HCT116 (cell line): ENCODE data around the gene ZC3H7A. TPM values are rescaled to one million over a fixed set of nuclear protein-coding genes. Genes with fewer than 3 reads are reported as not detected.

Experiments used
- ATAC-seq: fragments of 200-7000 bp; cut with Tn5 transposase; 2 replicates; pipeline ENCODE4 v1.9.1; 2020; ENCODE audit warnings: mild to moderate bottlenecking, moderate library complexity
- BruUV-seq: library from RNA; stranded (reverse); fragments of 400-500 nt; replicated peaks from 2 replicates; lab custom pipeline; 2021; lab: Mats Ljungman, UMichigan
- CTCF ChIA-PET: fragments of 300-600 bp; sonication (Branson Sonifier 250); formaldehyde crosslinking; loops from one replicate; lab custom pipeline; 2021; ENCODE audit warnings: antibody characterized with exemption; lab: Charles Lee
- POLR2A ChIA-PET: fragments of 300-600, 350-600 bp; sonication (Branson Sonifier 250); formaldehyde crosslinking; loops from one replicate; lab custom pipeline; 2021; ENCODE audit warnings: antibody characterized with exemption; lab: Charles Lee
- RAD21 ChIA-PET, 2 experiments: fragments of 300-600 bp; sonication (Branson Sonifier 250); formaldehyde crosslinking; loops; one replicate each; lab custom pipeline; 2023; ENCODE audit warnings: low total read pairs in 2 of 2; ENCODE audit not compliant: uncharacterized antibody in 2 of 2, unreplicated experiment in 2 of 2, low non-redundant PET in 1 of 2; lab: Charles Lee
- DNase-seq: peaks from one replicate; pipeline ENCODE4 v3.0.0-alpha.2; 2010; ENCODE audit warnings: low read depth, low spot score
- H2AFZ ChIP-seq: fragments of 200-600 bp; shearing (Covaris generic), sonication (generic); 2 replicates; pipeline ENCODE4 v1.6.1; 2017; ENCODE audit warnings: low read depth, mixed run types, mixed read lengths, antibody characterized with exemption, low read length; ENCODE audit not compliant: poor library complexity, severe bottlenecking
- H3K27ac ChIP-seq: 2 replicates; pipeline ENCODE4 v1.5.1; 2012; ENCODE audit warnings: low read depth, low read length
- H3K27me3 ChIP-seq: fragments of 200-600 bp; sonication (generic); 2 replicates; pipeline ENCODE4 v1.6.1; 2016; ENCODE audit warnings: mixed run types, low read length, mixed read lengths; ENCODE audit not compliant: insufficient read depth
- H3K36me3 ChIP-seq, 2 experiments: fragments of 200-500 bp in 1 of 2; fragments of 200-600 bp in 1 of 2; sonication (Bioruptor generic) in 1 of 2; sonication (generic) in 1 of 2; 2 replicates each; pipeline versions ENCODE4 v1.5.1 to v1.6.1; 2014 to 2016; ENCODE audit warnings: low read length in 2 of 2, inconsistent platforms in 1 of 2, mixed read lengths in 1 of 2, mixed run types in 1 of 2; ENCODE audit not compliant: insufficient read depth in 2 of 2, control insufficient read depth in 1 of 2
- H3K4me1 ChIP-seq, 2 experiments: fragments of 200-600 bp in 1 of 2; sonication (generic) in 1 of 2; 2 replicates each; pipeline versions ENCODE4 v1.5.1 to v1.6.1; 2012 to 2017; ENCODE audit warnings: low read length in 2 of 2, inconsistent platforms in 1 of 2, mild to moderate bottlenecking in 1 of 2, mixed read lengths in 1 of 2, mixed run types in 1 of 2, moderate library complexity in 1 of 2; ENCODE audit not compliant: insufficient read depth in 2 of 2, control insufficient read depth in 1 of 2
- H3K4me2 ChIP-seq: fragments of 200-600 bp; sonication (generic); 2 replicates; pipeline ENCODE4 v1.6.1; 2017; ENCODE audit warnings: mixed run types, low read length, mixed read lengths
- H3K4me3 ChIP-seq, 2 experiments: fragments of 200-600 bp in 1 of 2; sonication (generic) in 1 of 2; replicated peaks in 1 of 2; 2 replicates each; pipeline ENCODE4 v1.5.1; 2011 to 2016; ENCODE audit warnings: low read length in 2 of 2, control low read depth in 1 of 2, low read depth in 1 of 2, mild to moderate bottlenecking in 1 of 2, mixed read lengths in 1 of 2, mixed run types in 1 of 2
- H3K79me2 ChIP-seq: fragments of 200-600 bp; sonication (generic); 2 replicates; pipeline ENCODE4 v1.6.1; 2017; ENCODE audit warnings: mild to moderate bottlenecking, mixed run types, low read length, moderate library complexity, mixed read lengths; ENCODE audit not compliant: insufficient read depth
- H3K9ac ChIP-seq: fragments of 200-600 bp; sonication (generic); 2 replicates; pipeline ENCODE4 v1.6.1; 2016; ENCODE audit warnings: low read length, mixed read lengths
- H3K9me2 ChIP-seq: fragments of 200-600 bp; sonication (generic), shearing (Covaris generic); 2 replicates; pipeline ENCODE4 v1.6.1; 2017; ENCODE audit warnings: mixed run types, mild to moderate bottlenecking, moderate library complexity; ENCODE audit not compliant: insufficient read depth
- H3K9me3 ChIP-seq, 2 experiments: fragments of 200-500 bp in 1 of 2; fragments of 200-600 bp in 1 of 2; sonication (Bioruptor generic) in 1 of 2; sonication (generic) in 1 of 2; 2 replicates each; pipeline ENCODE4 v1.6.1; 2014 to 2017; ENCODE audit warnings: low read length in 2 of 2, mixed read lengths in 2 of 2, inconsistent platforms in 1 of 2, low read depth in 1 of 2, mild to moderate bottlenecking in 1 of 2, mixed run types in 1 of 2, moderate library complexity in 1 of 2; ENCODE audit not compliant: control insufficient read depth in 1 of 2, insufficient read depth in 1 of 2
- H4K20me1 ChIP-seq: fragments of 200-600 bp; sonication (generic), shearing (Covaris generic); 2 replicates; pipeline ENCODE4 v1.6.1; 2017; ENCODE audit warnings: mixed run types, mild to moderate bottlenecking, moderate library complexity; ENCODE audit not compliant: insufficient read depth
- ATF3 ChIP-seq: IDR thresholded peaks from 2 replicates; pipeline ENCODE4 v1.6.1; 2012
- CBX3 ChIP-seq: IDR thresholded peaks from 2 replicates; pipeline ENCODE4 v1.6.1; 2012; ENCODE audit warnings: low read depth
- CEBPB ChIP-seq: IDR thresholded peaks from 2 replicates; pipeline ENCODE4 v1.6.1; 2012; ENCODE audit warnings: low read depth
- EGR1 ChIP-seq: IDR thresholded peaks from 2 replicates; pipeline ENCODE4 v1.6.1; 2012; ENCODE audit warnings: low read depth
- EZH2 ChIP-seq: fragments of 200-600 bp; sonication (generic); IDR thresholded peaks from 2 replicates; pipeline ENCODE4 v1.6.1; 2017; ENCODE audit warnings: antibody characterized with exemption, mixed run types
- EZH2phosphoT487 ChIP-seq: fragments of 200-600 bp; IDR thresholded peaks from 2 replicates; pipeline ENCODE4 v1.6.1; 2018; ENCODE audit warnings: antibody characterized with exemption, borderline replicate concordance
- FOSL1 ChIP-seq: IDR thresholded peaks from 2 replicates; pipeline ENCODE4 v1.6.1; 2012; ENCODE audit warnings: low read depth
- JUND ChIP-seq: IDR thresholded peaks from 2 replicates; pipeline ENCODE4 v1.6.1; 2012
- MAX ChIP-seq: IDR thresholded peaks from 2 replicates; pipeline ENCODE4 v1.6.1; 2012
- POLR2A ChIP-seq: IDR thresholded peaks from 2 replicates; pipeline ENCODE4 v1.7.0; 2011; ENCODE audit warnings: borderline replicate concordance; ENCODE audit not compliant: insufficient read depth, insufficient read length; ENCODE audit errors: extremely low read depth
- POLR2AphosphoS5 ChIP-seq: IDR thresholded peaks from 2 replicates; pipeline ENCODE4 v1.6.1; 2011; ENCODE audit warnings: mild to moderate bottlenecking, low read depth, low read length, moderate library complexity
- RAD21 ChIP-seq: IDR thresholded peaks from 2 replicates; pipeline ENCODE4 v1.6.1; 2012; ENCODE audit warnings: low read depth, mild to moderate bottlenecking
- SIN3A ChIP-seq: IDR thresholded peaks from 2 replicates; pipeline ENCODE4 v1.6.1; 2012; ENCODE audit warnings: low read depth
- SP1 ChIP-seq: IDR thresholded peaks from 2 replicates; pipeline ENCODE4 v1.6.1; 2012; ENCODE audit warnings: low read depth
- SRF ChIP-seq: IDR thresholded peaks from 2 replicates; pipeline ENCODE4 v1.6.1; 2012; ENCODE audit warnings: low read depth
- TCF7L2 ChIP-seq: IDR thresholded peaks from 2 replicates; pipeline ENCODE4 v1.7.0; 2011; ENCODE audit warnings: borderline replicate concordance, inconsistent platforms; ENCODE audit not compliant: insufficient read depth, insufficient read length; ENCODE audit errors: extremely low read depth
- YY1 ChIP-seq: IDR thresholded peaks from 2 replicates; pipeline ENCODE4 v1.6.1; 2011; ENCODE audit warnings: low read length, low read depth, moderate library complexity, mild to moderate bottlenecking; ENCODE audit not compliant: insufficient replicate concordance; ENCODE audit errors: extremely low read depth
- ZBTB33 ChIP-seq: IDR thresholded peaks from 2 replicates; pipeline ENCODE4 v1.6.1; 2011; ENCODE audit warnings: mild to moderate bottlenecking, low read length, moderate library complexity; ENCODE audit not compliant: insufficient replicate concordance; ENCODE audit errors: extremely low read depth
- ZFX ChIP-seq: fragments of 450-650 bp; IDR thresholded peaks from 2 replicates; pipeline ENCODE4 v1.6.1; 2017
- ZNF274 ChIP-seq: fragments of 200-500 bp; sonication (Bioruptor generic); IDR thresholded peaks from 2 replicates; pipeline ENCODE4 v1.6.1; 2014; ENCODE audit warnings: mild to moderate bottlenecking, low read depth, low read length, inconsistent platforms
- intact Hi-C: fragments of 100-400 bp; cut with micrococcal nuclease; formaldehyde crosslinking; loops from 2 replicates; pipeline ENCODE4 v1.10.0; 2022
- total RNA-seq: library from RNA; stranded (reverse); gene quantifications from one replicate; pipeline ENCODE4 v1.2.1, GENCODE V29; 2021; ENCODE audit not compliant: unreplicated experiment

ZC3H7A gene
- total RNA-seq, 1 experiment from 2014 or later, result 33.4 TPM

- ATAC-seq, result no peak
- POLR2A ChIA-PET, result no interaction called here
These were observed 28.2 kb downstream of the ZC3H7A start for GRCh38 chr16:11768849-11769248.

More at GRCh38 chr16:11768849-11769248, 28.2 kb downstream of the ZC3H7A start:
- peaks cover 24 to 36% of the 10 kb centered on the region in 2 experiments; a peak in 3 of 4 replicates for H3K36me3 ChIP-seq
- ChIA-PET CTCF (no interaction called here), RAD21 (no interaction called here)
- no peak overlapping the region for H3K9ac ChIP-seq
- H4K20me1 ChIP-seq, result no peaks in the 10 kb centered on the region
- H3K4me1 ChIP-seq, result no peaks in the 10 kb centered on the region
- H3K4me2 ChIP-seq, result no peak overlapping the region
- no peak overlapping the region for H3K4me3 ChIP-seq
- DNase-seq, result no peak
- H3K9me2 ChIP-seq, result no peaks in the 10 kb centered on the region
- H3K27me3 ChIP-seq, result no peaks in the 10 kb centered on the region
- H3K27ac ChIP-seq, result no peak overlapping the region
- TSS peak; percentile 28 for BruUV-seq
- H3K79me2 ChIP-seq, result no peaks in the 10 kb centered on the region
- intact Hi-C loops, result no loop called here
- TF ChIP-seq ATF3 (no peak), SP1 (no peak), FOSL1 (no peak), CEBPB (no peak), POLR2A (no peak), SRF (no peak), EZH2 (no peak), POLR2AphosphoS5 (no peak), MAX (no peak), RAD21 (no peak), YY1 (no peak), SIN3A (no peak), CBX3 (no peak), ZBTB33 (no peak), ZNF274 (no peak), EZH2phosphoT487 (no peak), EGR1 (no peak), TCF7L2 (no peak), ZFX (no peak), JUND (no peak)
- H3K9me3 ChIP-seq, result no peaks in the 10 kb centered on the region
- H2AFZ ChIP-seq, result no peak overlapping the region
